Mesenteric fat pad (tissue), 1 donor: ENCODE data around the gene OTOA. TPM values are rescaled to one million over a fixed set of nuclear protein-coding genes. Genes with fewer than 3 reads are reported as not detected.
"Not testable (repeated sequence)": the region's sequence is repeated elsewhere in the genome, so short reads cannot be mapped to it uniquely, and the experiment has no call there.

ENCODE experiments used
- DNase-seq: peaks from one replicate; pipeline ENCODE4 v3.0.0-alpha.2; 2020; ENCODE audit warnings: low spot score
- total RNA-seq: library from RNA; stranded (reverse); fragmentation: NEBNext Ultra II Directional; extraction: Animal tissue kit (Norgen Biotek cat#: 25700); gene quantifications from one replicate; pipeline ENCODE4 v1.2.1, GENCODE V29; 2021
- donor health status: DM: yes; HTN: yes; CAD: no.

OTOA gene
- total RNA-seq, 1 donor from 2014 or later, result 0.48 TPM

DNA sequence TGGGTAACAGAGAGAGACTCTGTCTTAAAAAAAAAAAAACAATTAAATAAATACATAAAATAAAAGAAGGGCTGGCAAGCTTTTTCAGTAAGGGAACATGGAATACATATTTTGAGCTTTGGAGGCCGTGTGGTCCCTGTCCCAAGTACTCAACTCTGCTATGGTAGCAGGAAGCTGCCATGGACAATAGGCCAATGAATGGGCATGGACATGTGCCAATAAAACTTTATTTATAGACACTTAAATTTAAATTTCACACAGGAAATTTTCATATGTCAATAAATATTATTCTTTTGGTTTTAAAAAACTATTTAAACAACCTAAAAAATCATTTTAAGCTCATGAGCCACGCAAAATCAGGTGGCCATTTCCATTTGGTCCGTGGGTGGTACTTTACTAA, 3.8 kb downstream of the OTOA start:
- DNase-seq, result no peak

DNA sequence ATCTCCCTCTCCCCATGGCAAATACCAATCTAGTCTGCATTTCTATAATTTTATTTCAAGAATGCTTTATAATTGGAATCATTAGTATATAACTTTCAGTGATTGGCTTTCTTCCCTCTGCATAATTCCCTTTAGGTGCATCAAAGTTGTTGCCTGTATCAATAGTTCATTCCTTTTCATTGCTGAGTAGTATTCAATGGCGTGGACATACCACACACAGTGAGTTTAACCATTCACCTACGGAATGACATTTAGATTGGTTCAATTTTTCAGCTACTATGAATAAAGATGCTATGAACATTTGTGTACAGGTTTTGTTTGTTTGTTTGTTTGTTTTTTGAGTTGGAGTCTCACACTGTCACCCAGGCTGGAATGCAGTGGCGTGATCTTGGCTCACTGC, 9.7 kb downstream of the OTOA start:
- DNase-seq, result no peak

DNA sequence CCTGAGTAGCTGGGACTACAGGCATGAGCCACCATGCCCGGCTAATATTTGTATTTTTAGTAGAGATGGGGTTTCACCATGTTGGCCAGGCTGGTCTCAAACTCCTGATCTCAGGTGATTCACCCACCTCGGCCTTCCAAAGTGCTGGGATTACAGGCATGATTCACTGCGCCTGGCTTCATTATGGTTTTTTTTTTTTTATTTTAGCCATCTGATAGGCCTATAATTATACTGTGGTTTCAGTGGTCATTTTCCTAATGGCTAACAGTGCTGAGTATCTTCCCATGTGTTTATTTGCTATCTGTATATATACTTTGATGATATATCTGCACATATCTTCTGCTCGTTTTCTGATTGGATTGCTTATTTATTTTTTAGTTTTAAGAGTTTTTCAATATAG, 10.7 kb downstream of the OTOA start:
- DNase-seq, result not testable (repeated sequence)

DNA sequence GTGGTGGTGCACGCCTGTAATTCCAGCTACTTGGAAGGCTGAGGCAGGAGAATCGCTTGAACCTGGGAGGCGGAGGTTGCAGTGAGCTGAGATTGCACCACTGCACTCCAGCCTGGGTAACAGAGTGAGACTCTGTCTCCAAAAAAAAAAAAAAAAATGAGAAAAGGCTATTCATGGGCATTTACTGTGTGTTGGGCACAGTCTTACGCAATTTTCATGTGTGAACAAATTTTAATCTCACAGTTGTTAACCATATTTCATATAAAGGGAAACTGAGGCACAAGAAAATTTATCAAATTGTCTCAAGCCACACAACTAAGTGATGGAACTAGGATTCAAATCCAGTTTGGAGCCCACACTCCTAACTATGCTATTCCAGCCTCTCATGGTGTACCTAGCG, 16.9 kb downstream of the OTOA start:
- DNase-seq, result not testable (repeated sequence)

DNA sequence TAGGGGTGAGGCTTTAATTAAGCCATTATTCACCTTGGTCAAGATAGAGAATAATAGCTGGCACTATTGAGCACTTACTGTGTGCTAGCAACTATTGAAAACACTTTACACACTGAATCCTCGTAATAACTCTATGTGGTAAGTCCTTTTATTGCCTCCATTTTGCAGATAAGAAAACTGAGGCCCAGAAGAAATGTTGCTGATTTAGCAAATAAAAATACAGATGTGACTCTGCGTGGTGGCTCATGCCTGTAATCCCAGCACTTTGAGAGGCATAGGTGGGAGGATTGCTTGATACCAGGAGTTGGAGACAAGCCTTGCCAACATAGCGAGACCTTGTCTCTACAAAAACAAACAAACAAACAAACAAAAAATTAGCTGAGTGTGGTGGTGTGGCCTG, 19.4 kb downstream of the OTOA start:
- DNase-seq, result no peak

DNA sequence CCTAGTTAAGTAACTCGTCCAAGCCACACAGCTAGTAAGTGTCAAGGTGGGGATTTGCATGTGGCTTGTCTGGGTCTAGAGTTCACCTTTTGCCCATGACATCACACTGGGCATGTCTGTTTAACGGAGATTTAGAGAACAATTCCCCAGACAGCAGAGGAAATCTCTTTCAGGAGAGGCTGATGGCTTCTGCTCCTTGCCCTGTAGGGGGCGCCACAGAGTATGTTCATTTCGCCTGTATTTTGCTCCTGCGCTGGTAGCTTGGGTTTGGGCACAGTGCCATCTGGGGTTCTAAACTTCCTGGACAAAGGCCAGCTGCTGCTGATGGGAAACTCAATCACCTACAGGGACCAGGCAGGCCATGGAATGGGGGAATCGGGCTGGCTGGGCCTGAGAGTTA, 20.4 kb downstream of the OTOA start:
- DNase-seq, result no peak

DNA sequence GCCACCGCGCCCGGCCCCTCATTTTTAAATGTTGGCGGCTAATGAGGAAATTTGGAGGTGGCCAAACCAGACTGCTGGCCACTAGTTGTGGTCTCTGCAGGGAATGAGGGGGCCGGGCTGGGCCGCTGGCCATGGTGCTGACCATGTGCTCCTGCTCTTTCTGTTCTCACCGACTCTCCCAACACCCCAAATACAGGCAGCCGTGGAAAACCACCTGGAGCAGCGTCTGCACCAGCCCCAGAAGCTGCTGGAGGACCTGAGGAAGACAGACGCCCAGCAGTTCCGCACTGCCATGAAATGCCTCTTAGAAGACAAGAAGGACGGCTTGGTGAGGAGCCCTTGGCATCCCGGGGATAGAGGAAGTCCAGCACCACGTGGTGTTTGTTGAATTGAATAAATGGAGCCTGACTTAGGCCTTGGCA, 21.3 kb downstream of the OTOA start:
- DNase-seq, result no peak

DNA sequence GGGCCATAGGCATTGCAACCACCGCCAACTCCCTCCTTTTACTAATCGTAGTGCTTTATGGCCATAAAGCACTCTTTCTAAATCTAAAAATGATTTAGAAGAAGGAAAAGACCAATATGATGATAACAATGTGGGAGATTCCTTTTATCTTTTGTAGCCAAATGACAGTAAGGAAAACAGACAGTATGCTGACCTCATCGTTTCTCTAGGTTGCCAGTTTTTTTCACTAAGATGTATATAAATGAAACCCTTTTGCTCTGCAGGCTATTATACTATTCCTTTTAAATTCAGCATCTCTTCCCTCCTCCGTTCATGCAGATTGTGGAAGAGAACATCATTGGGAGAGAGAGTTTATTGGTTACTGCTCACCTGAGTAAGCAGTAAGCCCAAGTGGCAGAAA, 25.3 kb downstream of the OTOA start:
- no peak for DNase-seq

DNA sequence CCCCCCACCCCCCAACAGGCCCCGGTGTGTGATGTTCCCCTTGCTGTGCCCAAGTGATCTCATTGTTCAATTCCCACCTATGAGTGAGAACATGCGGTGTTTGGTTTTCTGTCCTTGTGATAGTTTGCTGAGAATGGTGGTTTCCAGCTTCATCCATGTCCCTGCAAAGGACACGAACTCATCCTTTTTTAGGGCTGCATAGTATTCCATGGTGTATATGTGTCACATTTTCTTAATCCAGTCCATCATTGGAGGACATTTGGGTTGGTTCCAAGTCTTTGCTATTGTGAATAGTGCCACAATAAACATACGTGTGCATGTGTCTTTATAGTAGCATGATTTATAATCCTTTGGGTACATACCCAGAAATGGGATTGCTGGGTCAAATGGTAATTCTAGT, 27.2 kb downstream of the OTOA start:
- not testable (repeated sequence) for DNase-seq

DNA sequence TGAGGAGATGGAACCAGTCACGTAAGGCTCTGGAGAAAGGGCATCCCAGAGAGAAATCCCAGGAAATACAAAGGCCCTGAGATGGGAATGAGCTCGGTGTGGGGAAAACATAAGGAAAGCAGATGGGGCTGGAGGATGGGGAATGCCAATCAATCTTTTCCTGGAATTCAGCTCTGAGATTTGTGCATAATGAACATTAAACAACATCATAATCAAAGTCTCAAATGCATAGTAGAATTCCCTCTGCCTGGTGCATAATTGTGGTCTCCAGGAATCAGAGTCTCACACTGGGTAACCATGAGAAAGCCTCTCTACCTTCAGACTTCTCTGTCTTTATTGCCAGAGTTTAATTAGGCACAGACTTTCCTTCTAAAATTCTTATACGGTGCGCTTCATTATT, 30.8 kb downstream of the OTOA start:
- DNase-seq, result no peak

DNA sequence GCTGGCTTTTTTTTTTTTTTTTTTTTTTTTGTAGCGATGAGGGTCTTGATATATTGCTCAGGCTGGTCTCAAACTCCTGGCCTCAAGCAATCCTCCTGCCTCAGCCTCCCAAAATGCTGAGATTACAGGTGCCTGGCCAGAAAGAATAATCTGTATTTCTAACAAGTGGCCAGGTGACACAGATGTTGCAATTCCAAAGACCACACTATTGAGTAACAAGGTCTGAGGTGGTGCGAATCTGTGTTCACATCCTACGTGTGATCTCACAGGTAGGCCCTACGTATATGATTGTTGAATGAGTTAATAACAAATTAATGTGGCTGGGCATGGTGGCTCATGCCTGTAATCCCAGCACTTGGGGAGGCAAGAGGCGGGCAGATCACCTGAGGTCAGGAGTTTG, 33.3 kb downstream of the OTOA start:
- no peak for DNase-seq

DNA sequence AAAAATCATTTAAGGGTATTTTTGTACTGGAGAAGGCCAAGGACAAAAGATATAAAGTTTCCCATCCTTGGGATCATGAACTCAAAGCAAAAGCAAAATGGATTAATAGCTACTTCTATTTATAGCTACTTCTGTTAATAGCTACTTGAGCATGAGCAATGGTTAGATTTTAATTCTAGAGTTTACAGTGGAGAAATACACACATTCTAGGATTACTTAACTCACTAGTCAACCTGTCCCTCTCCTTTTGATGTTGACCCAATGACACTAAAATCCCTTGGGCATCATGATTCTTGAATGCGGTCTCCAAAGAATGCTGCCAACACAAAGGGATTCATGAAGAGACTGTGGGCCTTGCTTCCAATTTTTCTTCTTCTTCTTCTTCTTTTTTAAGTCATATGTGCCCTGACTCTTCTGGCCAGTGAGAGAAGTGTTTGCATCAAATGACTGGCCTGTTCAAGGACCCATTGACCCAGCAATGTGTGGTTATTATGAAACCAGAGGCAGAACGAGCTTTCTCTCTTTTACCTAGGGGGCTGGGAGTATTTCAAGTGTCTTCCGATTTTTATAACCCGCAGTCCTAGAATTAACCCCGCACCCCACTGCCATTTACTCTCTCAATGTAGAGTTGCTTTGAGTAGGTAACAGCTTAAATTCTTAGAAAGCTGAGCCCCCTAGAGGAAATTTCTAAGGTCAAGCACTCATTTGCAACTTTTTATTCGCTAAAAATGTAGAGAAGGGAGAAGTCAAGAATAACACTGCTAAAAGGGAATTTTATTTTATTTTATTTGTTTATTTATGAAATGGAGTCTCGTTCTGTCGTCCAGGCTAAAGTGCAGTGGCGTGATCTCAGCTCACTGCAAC, 34.6 kb downstream of the OTOA start:
- DNase-seq, result no peak

DNA sequence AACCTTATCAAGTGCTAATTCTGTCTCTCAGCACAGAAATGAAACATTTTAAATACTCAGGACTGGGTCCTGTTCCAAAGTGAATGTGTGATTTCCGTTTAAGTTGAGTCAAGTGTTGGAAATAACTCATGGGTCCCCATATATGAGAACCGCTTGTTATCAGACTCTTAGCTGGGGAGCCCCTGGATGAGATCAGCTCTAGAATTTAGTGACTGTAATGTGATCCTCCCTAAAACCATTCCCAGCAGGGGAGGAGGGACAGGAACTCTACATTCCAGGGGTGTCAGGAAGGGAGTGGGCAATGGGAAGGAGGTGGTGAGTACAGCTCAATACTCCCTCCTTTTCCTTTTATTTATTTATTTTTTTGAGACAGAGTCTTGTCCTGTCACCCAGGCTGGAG, 37.5 kb downstream of the OTOA start:
- DNase-seq, result no peak

DNA sequence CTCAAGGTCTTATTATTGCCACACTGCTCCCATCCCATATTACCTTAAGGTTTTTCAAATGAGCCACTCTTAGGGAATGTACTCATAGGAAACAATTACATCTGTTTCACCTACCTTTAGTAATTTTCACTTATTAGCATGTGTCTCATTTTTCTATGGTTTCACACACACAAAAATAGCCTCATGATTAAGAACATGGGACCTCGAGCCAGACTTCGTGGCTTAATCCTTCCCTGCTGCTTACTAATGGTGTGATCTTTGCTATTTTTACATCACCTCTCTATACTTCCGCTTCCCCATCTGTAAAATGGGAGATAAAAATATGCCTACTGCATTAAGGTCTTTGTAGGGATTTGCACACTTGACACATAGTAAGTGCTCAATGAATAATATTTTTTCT, 38.5 kb downstream of the OTOA start:
- no peak for DNase-seq

DNA sequence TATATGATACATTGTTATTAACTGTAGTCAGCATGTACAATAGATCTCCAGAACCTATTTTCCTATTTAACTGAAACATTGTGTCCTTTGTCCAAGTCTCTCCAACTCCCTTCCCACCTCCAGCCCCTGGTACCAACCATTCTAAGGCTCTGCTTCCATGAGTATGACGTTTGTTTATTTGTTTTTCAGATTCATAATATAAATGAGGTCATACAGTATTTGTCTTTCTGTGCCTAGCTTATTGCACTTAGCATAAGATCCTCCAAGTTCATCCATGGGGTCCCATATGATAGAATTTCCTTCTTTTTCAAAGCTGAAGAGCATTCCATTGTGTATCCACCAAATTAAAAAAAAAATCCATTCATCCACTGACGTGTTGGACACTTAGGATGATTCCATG, 39.4 kb downstream of the OTOA start:
- no peak for DNase-seq

DNA sequence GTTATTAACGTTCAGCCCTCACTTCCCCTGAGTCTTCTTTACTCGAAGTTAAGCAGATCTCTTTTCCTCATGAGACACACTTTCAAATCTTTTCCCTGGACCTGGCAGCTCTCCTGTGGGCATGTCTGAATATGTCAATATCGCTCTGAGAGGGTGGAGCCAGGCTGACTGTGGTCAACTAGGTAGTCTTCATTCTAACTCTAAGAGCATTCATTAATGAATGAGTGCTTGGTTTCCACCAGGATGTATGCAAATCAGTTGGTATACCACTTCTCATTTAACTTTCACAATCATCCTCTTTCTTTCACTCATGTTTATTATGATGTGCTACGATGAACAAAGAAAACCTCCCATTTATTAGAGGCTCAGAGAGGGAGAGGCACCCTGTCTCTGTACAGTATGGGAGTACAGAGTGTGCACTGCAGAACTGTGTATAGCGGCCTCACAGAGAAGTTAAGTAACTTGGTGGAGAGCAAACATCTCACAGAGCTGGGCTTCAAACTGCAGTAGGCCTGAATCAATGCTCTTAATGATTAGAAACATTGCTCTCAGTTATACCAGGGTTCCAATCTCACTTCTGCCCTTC, 39.9 kb downstream of the OTOA start:
- DNase-seq, result no peak

DNA sequence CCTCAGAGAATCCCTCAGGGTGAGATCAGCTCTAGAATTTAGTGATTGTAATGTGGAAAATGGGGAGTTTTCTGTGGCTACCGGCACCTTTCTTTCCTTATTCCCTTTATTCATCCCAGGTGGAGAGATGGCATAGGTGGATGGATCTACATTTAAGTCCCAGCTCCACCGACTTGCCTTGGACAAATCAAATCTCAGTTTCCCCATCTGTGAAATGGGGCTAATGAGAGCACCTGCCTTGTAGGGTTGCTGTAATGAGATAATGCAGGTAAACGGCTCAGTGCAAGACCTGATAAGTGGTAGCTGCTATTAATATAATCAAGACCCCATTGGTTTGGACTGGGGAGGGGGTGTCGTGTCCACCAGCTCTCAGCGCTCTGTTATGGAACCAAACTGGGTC, 40.5 kb downstream of the OTOA start:
- DNase-seq, result no peak

DNA sequence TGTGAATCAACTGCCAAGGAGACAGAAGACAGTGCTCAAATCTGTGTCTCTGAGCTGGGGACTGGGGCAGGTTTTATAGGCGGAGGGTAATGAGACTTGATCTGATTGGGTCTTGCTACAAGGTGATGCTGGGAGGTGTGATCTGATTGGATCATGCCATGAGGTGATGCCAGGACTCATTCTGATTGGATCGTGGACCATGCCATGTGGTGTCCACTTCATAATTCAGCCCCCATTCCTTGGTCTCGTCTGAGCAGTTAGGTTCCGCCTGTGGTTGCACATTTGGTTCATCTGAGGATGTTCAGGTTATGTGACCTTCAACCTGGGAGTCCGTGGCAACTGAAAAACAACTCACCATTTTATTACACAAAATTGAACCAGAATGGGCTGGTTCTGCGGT, 41.0 kb downstream of the OTOA start:
- no peak for DNase-seq

DNA sequence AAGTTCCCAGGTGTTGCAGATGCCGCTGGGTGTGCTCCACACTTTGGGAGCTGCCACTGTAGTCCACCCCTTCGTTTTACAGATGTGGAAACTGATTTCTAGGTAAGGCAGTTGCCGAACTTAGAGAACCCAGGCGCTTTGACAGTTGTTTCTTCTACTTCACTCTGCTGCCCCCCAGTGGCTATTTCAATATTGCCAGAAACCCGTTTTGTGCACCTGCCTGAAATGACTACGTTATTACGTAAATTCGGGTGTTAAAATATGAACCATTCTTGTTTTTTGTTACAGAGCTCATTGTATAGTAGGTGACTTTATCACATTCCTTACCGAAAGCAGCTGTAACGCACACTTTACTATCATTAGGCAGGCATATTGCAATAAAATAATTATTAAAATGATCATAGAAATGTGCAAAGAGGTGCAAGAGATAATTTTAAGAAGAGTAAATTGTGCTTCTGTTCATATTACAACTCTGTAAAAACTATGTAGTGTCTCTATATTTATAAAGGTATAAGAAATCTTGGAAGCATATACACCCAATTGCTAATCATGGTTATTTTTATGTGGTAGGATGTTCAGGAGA, 44.9 kb downstream of the OTOA start:
- DNase-seq, result no peak

DNA sequence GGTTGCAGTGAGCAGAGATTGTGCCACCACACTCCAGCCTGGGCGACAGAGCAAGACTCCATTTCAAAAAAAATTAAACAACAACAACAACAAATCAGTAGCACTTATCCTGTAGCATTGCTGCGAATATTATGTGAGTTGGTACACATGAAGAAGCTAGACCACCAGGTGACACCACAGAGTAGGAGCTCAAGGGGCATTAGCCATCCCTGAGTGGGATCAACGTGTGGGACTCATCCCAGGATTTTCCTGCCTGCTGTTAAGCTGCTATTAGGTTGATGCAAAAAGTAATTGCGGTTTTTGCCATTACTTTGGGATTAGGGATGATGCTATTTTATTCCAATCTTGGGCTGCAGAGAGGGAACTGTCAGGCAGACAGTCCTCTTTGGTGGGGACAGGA, 47.2 kb downstream of the OTOA start:
- DNase-seq, result no peak

DNA sequence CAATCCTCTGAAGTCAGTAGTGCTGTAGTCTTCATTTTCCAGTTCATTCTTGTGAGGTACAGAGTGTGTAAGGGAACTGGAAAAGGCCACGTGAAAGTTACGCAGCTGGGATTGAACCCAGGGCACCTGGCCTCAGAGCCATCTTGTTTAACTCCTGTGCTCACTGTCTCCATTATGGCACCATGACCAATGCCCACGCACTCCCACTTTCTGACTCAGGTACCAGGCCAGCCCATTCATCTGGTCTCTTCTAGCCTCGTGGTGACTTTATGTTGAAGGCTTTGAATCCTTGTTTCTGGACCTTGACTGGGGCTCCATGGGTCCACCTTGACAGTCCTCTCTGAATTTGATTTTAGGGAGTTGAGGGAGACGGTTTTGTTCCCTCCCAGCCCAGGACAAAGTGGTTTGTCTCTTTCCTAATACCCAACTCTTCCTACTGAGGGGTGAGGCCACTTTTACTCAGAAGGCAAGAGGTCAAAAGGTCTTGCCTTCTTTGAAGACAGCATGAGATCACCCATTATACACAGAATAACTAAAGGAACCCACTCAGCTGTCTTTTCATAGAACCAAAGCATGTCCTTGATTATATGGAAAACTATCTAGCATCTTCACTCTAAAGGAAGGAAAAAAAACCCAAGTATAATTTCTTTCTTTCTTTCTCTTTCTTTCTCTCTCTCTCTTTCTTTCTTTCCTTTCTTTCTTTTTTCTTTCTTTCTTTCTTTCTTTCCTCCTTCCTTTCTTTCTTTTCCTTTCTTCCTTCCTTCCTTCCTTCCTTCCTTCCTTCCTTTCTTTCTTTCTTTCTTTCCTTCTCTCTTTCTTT, 50.0 kb downstream of the OTOA start:
- DNase-seq, result no peak

DNA sequence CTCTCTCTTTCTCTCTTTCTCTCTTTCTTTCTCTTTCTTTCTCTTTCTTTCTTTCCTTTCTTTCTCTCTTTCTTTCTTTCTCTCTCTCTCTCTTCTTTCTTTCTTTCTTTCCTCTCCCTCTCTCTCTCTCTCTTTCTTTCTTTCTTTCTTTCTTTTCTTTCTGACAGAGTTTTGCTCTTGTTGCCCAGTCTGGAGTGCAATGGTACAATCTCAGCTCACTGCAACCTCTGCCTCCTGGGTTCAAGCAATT, 50.5 kb downstream of the OTOA start:
- not testable (repeated sequence) for DNase-seq
